ENCODE measurements around the gene IGFBP6. TPM values are rescaled to one million over a fixed set of nuclear protein-coding genes. Genes with fewer than 3 reads are reported as not detected.

IGFBP6 gene
- total RNA-seq, 1 experiment from 2014 or later: 4.2 TPM

DNA sequence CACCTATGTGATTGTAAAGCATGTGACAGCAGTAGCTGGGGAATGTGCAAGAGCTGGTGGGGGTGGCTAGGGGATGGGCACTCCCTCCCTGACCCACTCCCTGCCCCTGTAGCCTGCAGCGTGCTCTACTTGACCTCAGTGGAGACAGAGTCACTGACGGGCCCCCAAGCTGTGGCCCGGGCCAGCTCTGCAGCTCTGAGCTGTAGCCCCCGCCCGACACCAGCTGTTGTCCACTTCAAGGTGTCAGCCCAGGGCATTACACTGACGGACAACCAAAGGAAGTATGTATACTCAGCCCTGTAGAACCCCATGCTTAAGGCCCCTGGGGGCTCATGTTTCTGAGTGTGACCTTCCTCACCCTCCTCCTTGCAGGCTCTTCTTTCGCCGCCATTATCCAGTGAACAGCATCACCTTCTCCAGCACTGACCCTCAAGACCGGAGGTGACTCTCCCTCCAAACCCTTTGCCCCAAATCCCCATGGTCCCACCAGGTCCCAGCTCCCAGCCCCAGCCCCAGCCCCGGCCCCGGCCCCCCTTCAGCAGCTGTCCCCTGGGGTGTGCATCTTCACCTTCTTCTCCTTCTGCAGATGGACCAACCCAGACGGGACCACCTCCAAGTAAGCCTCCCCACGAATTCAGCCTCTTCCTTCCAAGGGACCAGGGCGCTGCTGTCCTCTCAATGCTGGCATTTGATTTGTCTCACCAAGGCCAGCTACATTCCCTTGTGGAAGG, 34.3 kb upstream of the IGFBP6 start:
- Mint-ChIP-seq H3K27ac (no peak overlapping the region), H3K27me3 (ENCODE audit: low read depth) (peaks cover 33% of the 10 kb centered on the region), H3K36me3 (ENCODE audit: insufficient read depth in 1 of 3, low read depth in 3 of 3) (peaks cover 2 to 8% (median 4%) of the 10 kb centered on the region in 3 experiments; a peak in 4 of 7 replicates), H3K9me3 (no peaks in the 10 kb centered on the region), H3K4me1 (peaks cover 9 to 13% of the 10 kb centered on the region in 2 experiments), H3K4me3 (no peak overlapping the region)
- Histone ChIP-seq H3K18ac (ENCODE audit: insufficient read length, low read depth, low read length) (no peak overlapping the region), H2BK15ac (ENCODE audit: low read depth, low read length) (no peak overlapping the region), H4K8ac (replicated peaks; ENCODE audit: insufficient read length, low read depth, low read length) (no peak overlapping the region), H3K14ac (ENCODE audit: insufficient read depth, low read length) (no peak overlapping the region), H2AFZ (ENCODE audit: low read length) (no peak overlapping the region), H3K9ac (ENCODE audit: extremely low read depth, insufficient read length, low read length) (no peak overlapping the region), H2BK12ac (ENCODE audit: insufficient read length, low read depth, low read length) (no peak overlapping the region), H2BK20ac (ENCODE audit: low read depth, low read length, poor library complexity, severe bottlenecking) (no peak overlapping the region), H4K20me1 (ENCODE audit: control insufficient read depth, insufficient read depth, insufficient read length) (no peaks in the 10 kb centered on the region), H3K79me2 (ENCODE audit: insufficient read depth, low read length) (no peaks in the 10 kb centered on the region), H2BK5ac (ENCODE audit: insufficient read length, low read length) (no peak overlapping the region), H3T11ph (ENCODE audit: low read length) (no peak overlapping the region), H2AK5ac (ENCODE audit: insufficient read length, low read length) (no peak overlapping the region), H3K27me3 (ENCODE audit: insufficient read depth, low read length) (peaks cover 2% of the 10 kb centered on the region; the same call in 1 of the 2 replicates), H3K23me2 (ENCODE audit: insufficient read length, low read depth, low read length, poor library complexity, severe bottlenecking) (no peaks in the 10 kb centered on the region), H3K27ac (ENCODE audit: insufficient read length, low read depth, low read length) (no peak overlapping the region), H3K23ac (ENCODE audit: insufficient read length, low read depth, low read length) (no peak overlapping the region), H3K9me3 (ENCODE audit: control insufficient read depth, low read depth, low read length) (no peaks in the 10 kb centered on the region), H3K4me1 (ENCODE audit: insufficient read depth, low read length) (no peaks in the 10 kb centered on the region), H4K91ac (ENCODE audit: insufficient read length, low read depth, low read length) (no peak overlapping the region), H3K79me1 (ENCODE audit: insufficient read depth, low read depth, low read length, poor library complexity, severe bottlenecking) (no peaks in the 10 kb centered on the region), H3K4ac (ENCODE audit: low read depth, low read length) (no peak overlapping the region), H3K56ac (ENCODE audit: insufficient read length, low read depth, low read length) (no peak overlapping the region), H2BK120ac (ENCODE audit: low read depth, low read length, poor library complexity, severe bottlenecking) (no peak overlapping the region), H3K4me2 (ENCODE audit: insufficient read depth, insufficient read length, low read length) (no peak overlapping the region), H4K5ac (ENCODE audit: insufficient read length, low read depth, low read length) (no peak overlapping the region)
- TF ChIP-seq, protein P1, sequence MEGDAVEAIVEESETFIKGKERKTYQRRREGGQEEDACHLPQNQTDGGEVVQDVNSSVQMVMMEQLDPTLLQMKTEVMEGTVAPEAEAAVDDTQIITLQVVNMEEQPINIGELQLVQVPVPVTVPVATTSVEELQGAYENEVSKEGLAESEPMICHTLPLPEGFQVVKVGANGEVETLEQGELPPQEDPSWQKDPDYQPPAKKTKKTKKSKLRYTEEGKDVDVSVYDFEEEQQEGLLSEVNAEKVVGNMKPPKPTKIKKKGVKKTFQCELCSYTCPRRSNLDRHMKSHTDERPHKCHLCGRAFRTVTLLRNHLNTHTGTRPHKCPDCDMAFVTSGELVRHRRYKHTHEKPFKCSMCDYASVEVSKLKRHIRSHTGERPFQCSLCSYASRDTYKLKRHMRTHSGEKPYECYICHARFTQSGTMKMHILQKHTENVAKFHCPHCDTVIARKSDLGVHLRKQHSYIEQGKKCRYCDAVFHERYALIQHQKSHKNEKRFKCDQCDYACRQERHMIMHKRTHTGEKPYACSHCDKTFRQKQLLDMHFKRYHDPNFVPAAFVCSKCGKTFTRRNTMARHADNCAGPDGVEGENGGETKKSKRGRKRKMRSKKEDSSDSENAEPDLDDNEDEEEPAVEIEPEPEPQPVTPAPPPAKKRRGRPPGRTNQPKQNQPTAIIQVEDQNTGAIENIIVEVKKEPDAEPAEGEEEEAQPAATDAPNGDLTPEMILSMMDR (conservative IDR thresholded peaks at IDR 0.05): no peak
- DNase-seq: no peak
- WGBS (ENCODE audit: extremely low coverage, insufficient read length, low lambda C conversion rate): no CpG with 5 or more reads among the region's 14 CpGs
